ELR (cell line): Measurements from ENCODE around the gene TIE1.
"Not testable (repeated sequence)": the region's sequence is repeated elsewhere in the genome, so short reads cannot be mapped to it uniquely, and the experiment has no call there.

Source experiments
- DNase-seq: peaks from one replicate; pipeline ENCODE4 v3.0.0-alpha.2; 2015; ENCODE audit warnings: low read depth

TIE1 gene

GRCh38 chr1:43363283-43363934, 62.6 kb downstream of the TIE1 start:
- DNase-seq: peak; percentile 54

GRCh38 chr1:43363935-43364525, 63.2 kb downstream of the TIE1 start:
- DNase-seq: no peak

- no peak for DNase-seq
These were observed 64.9 kb downstream of the TIE1 start for GRCh38 chr1:43365678-43366077.

- DNase-seq: no peak
These were observed 65.4 kb downstream of the TIE1 start for GRCh38 chr1:43366179-43366578.

GRCh38 chr1:43366601-43367025, 65.8 kb downstream of the TIE1 start:
- peak; percentile 25 for DNase-seq

GRCh38 chr1:43367026-43367903, 66.5 kb downstream of the TIE1 start:
- DNase-seq: no peak

GRCh38 chr1:43367904-43368645, 67.3 kb downstream of the TIE1 start, which contains the start of gene ELOVL1:
TSS of gene ELOVL1 (minus strand) at chr1:43368011. CDS start at chr1:43365609, 2,402 bp downstream.
- peak; percentile 89 for DNase-seq

GRCh38 chr1:43368646-43369020, 67.9 kb downstream of the TIE1 start:
- DNase-seq: no peak

GRCh38 chr1:43369779-43370178, 69.0 kb downstream of the TIE1 start:
- DNase-seq: not testable (repeated sequence)

GRCh38 chr1:43370564-43370963, 69.8 kb downstream of the TIE1 start:
- DNase-seq: no peak

GRCh38 chr1:43372172-43372571, 71.4 kb downstream of the TIE1 start:
- peak; percentile 76 for DNase-seq
